Activated CD4-positive, alpha-beta T cell treated with anti-CD3 and anti-CD28 coated beads, Interleukin-2, amount 10 ng/mL, durations not matched to agents 24 days and 14 days (primary cell): ENCODE data around the gene FRMD8. TPM values are rescaled to one million over a fixed set of nuclear protein-coding genes. Genes with fewer than 3 reads are reported as not detected.

Experiments used
- DNase-seq: peaks from one replicate; pipeline ENCODE4 v3.0.0; 2022
- H3K27ac Mint-ChIP-seq: one replicate; pipeline ENCODE4 v1.8.0; 2022; ENCODE audit warnings: mild to moderate bottlenecking, mixed read lengths
- H3K27me3 Mint-ChIP-seq: one replicate; pipeline ENCODE4 v1.8.0; 2022; ENCODE audit warnings: mixed read lengths
- H3K36me3 Mint-ChIP-seq: one replicate; pipeline ENCODE4 v1.8.0; 2022; ENCODE audit warnings: low read depth, mild to moderate bottlenecking, mixed read lengths
- H3K4me1 Mint-ChIP-seq: one replicate; pipeline ENCODE4 v1.8.0; 2021; ENCODE audit warnings: mixed read lengths
- H3K4me3 Mint-ChIP-seq: one replicate; pipeline ENCODE4 v1.8.0; 2022; ENCODE audit warnings: mild to moderate bottlenecking, moderate library complexity, mixed read lengths
- H3K9me3 Mint-ChIP-seq: one replicate; pipeline ENCODE4 v1.8.0; 2021; ENCODE audit warnings: mixed read lengths
- intact Hi-C: fragments of 100-400 bp; cut with micrococcal nuclease; formaldehyde crosslinking; loops from one replicate; pipeline ENCODE4 v1.15.1; 2023
- total RNA-seq: library from RNA; stranded (reverse); gene quantifications from 2 replicates; pipeline ENCODE4 v1.2.3, GENCODE V29; 2022

FRMD8 gene
- total RNA-seq, 1 donor from 2014 or later, result 46.7 TPM

- H3K27ac Mint-ChIP-seq, result no peak overlapping the region
- no peak for DNase-seq
- no peaks in the 10 kb centered on the region for H3K9me3 Mint-ChIP-seq
- peaks cover 35% of the 10 kb centered on the region for H3K36me3 Mint-ChIP-seq
- no peaks in the 10 kb centered on the region for H3K27me3 Mint-ChIP-seq
- intact Hi-C loops, result no loop called here
- no peak overlapping the region for H3K4me3 Mint-ChIP-seq
- H3K4me1 Mint-ChIP-seq, result peaks cover 21% of the 10 kb centered on the region
These were observed 7.2 kb downstream of the FRMD8 start for GRCh38 chr11:65393513-65394079.

DNA sequence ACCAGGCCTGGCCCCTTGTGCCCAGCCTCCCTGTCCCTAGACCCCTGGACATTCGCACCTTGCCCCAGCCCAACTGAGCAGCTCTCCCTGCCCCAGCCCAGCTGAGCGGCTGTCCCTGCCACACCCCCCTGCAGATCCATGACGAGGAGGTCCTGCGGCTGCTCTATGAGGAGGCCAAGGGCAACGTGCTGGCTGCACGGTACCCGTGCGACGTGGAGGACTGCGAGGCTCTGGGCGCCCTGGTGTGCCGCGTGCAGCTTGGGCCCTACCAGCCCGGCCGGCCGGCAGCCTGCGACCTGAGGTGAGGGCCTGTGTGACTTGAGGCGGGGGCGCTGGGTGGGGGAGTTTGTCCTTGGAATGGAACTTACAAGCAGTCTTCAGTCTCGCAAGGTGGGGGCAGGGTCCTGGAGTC, 7.7 kb downstream of the FRMD8 start:
- no peak overlapping the region for H3K4me3 Mint-ChIP-seq
- H3K4me1 Mint-ChIP-seq, result peaks cover 16% of the 10 kb centered on the region
- peaks cover 32% of the 10 kb centered on the region for H3K36me3 Mint-ChIP-seq
- no peaks in the 10 kb centered on the region for H3K27me3 Mint-ChIP-seq
- no peaks in the 10 kb centered on the region for H3K9me3 Mint-ChIP-seq
- intact Hi-C loops, result no loop called here
- DNase-seq, result no peak
- H3K27ac Mint-ChIP-seq, result no peak overlapping the region

DNA sequence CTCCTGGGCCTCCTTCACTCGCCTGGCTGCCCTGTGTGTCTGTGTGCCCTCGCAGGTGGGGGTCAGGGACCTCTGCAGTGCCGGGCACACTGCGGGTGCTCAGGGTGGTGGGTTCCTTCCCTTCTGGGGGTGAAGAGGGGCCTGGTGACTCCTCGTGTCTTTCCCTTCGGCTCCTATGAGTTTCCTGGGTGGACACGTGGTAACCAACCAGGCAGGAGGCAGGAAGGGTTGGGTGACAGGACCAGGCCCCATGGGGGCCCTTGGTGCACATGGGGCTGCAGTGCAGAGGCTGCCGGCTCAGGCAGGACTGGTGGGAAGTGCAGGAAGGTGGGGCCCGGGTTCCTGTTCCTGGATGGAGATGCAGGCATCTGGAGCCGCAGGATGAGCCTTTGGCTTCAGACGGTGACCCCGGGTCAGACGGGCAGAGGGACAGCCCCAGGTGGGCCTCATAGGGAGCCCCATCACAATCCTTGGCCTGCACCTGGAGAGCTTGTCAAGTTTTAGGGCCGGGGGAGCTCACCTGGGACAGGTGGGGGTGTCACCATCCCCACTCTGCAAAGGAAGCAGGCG, 9.6 kb downstream of the FRMD8 start:
- Mint-ChIP-seq H3K27me3 (no peaks in the 10 kb centered on the region), H3K9me3 (no peaks in the 10 kb centered on the region), H3K4me3 (no peak overlapping the region), H3K4me1 (peaks cover 3% of the 10 kb centered on the region), H3K36me3 (peaks cover 40% of the 10 kb centered on the region), H3K27ac (no peak overlapping the region)
- DNase-seq, result no peak
- intact Hi-C loops, result no loop called here

DNA sequence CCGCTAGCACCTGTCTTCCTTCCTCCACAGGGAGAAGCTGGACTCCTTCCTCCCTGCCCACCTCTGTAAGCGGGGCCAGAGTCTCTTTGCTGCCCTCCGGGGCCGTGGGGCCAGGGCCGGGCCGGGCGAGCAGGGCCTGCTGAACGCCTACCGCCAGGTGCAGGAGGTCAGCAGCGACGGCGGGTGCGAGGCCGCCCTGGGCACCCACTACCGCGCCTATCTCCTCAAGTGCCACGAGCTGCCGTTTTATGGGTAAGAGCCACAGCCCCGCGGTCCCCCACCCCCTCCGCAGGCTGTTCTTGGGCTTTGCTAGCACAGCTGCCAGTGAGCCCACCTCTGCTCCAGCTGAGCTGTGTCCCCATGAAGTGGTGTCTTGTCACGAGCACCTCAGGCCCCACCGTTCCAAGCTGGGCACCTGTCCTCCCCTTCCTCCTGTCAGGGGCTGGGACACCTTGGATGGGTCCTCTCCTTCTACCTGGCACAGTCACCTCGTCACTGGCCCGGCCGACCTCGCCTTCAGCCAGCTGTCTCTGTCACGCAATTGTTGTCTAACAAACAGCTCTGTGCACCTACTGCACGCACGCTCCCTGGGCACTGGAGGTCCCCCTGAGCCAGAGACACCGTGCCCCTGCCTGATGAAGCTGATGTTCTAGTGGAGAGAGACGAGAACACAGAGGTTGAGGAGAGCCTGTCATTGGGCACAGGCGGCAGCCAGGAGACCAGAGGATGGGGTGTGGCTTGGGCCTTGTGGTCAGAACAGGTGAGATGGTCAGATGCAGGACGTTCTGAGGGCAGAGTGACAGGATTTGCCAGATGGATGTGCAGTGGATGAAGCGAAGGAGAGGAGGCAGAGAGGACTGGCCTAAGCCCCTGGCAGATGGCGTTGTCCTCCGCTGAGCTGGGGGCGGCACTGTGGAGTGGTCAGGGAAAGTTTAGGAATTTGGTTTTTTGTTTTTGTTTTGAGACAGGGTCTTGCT, 10.6 kb downstream of the FRMD8 start:
- Mint-ChIP-seq H3K4me1 (peaks cover 3% of the 10 kb centered on the region), H3K27me3 (no peaks in the 10 kb centered on the region), H3K9me3 (no peaks in the 10 kb centered on the region), H3K27ac (no peak overlapping the region), H3K4me3 (no peak overlapping the region), H3K36me3 (peaks cover 37% of the 10 kb centered on the region)
- no peak for DNase-seq
- intact Hi-C loops, result no loop called here

GRCh38 chr11:65398362-65398910, 12.0 kb downstream of the FRMD8 start:
- Mint-ChIP-seq H3K9me3 (no peaks in the 10 kb centered on the region), H3K4me1 (peaks cover 7% of the 10 kb centered on the region), H3K27ac (no peak overlapping the region), H3K36me3 (peaks cover 37% of the 10 kb centered on the region), H3K4me3 (no peak overlapping the region), H3K27me3 (no peaks in the 10 kb centered on the region)
- no peak for DNase-seq
- intact Hi-C loops, result no loop called here

- Mint-ChIP-seq H3K36me3 (peaks cover 38% of the 10 kb centered on the region), H3K9me3 (no peaks in the 10 kb centered on the region), H3K4me3 (no peak overlapping the region), H3K27me3 (no peaks in the 10 kb centered on the region), H3K27ac (no peak overlapping the region), H3K4me1 (peaks cover 9% of the 10 kb centered on the region)
- intact Hi-C loops, result no loop called here
- DNase-seq, result no peak
These were observed 12.8 kb downstream of the FRMD8 start for GRCh38 chr11:65399249-65399648.

DNA sequence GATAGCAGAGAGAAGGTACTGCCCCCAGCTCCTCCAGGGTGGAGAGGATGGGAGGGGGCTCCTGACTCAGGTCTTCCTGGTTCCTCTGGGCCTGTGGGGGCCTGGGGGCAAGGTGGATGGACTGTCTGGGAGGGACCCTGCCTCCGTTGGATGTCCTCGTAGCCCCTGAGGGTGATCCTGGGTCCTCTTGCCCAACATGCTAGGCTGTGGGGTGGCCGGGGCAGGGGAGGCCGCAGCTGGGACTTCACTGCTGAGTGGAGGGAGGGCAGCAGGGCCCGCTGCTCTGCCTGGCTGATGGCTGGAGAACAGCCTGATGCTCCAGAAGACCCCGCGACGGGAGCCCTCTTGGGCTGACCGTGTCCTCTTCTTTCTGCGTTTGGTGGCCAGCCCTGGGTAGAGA, 13.4 kb downstream of the FRMD8 start:
- Mint-ChIP-seq H3K36me3 (peaks cover 41% of the 10 kb centered on the region), H3K27ac (no peak overlapping the region), H3K27me3 (no peaks in the 10 kb centered on the region), H3K4me1 (peaks cover 11% of the 10 kb centered on the region), H3K4me3 (no peak overlapping the region), H3K9me3 (no peaks in the 10 kb centered on the region)
- DNase-seq, result no peak
- intact Hi-C loops, result no loop called here

DNA sequence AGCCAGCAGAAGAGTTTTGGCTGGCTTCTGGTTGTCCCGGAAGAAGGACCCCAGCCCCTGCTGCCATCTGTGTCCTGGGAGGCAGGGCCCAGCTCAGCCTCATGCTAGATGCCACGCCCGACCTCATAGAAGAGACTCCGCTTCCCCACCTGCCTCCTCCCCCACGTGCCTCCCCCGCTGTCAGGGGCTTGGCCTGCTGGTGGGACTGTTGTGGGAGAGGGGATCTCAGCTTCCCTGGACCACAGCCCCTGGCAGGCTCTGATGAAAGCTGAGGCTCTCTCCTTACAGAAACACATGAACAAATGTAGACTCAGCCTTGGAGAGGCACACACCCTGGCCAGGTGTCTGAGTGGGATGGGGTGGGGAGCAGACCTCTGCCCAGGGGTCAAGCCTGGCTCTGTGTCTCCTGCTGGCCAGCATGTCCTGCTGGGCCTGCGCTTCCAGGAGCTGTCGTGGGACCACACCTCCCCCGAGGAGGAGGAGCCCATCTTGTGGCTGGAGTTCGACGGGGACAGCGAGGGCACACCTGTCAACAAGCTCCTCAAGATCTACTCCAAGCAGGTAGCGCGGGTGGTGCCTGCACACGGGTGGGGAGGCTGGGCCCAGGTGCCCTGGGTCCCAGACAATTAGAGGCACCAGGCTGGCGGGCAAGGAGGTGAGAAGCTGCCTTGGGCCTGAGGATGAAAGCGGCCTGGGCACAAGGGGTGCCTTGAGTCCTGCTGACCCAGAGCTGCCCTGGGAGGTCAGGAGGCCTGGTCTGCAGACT, 14.1 kb downstream of the FRMD8 start:
- H3K9me3 Mint-ChIP-seq, result no peaks in the 10 kb centered on the region
- H3K27ac Mint-ChIP-seq, result no peak overlapping the region
- DNase-seq, result no peak
- H3K27me3 Mint-ChIP-seq, result no peaks in the 10 kb centered on the region
- intact Hi-C loops, result no loop called here
- no peak overlapping the region for H3K4me3 Mint-ChIP-seq
- H3K36me3 Mint-ChIP-seq, result peaks cover 45% of the 10 kb centered on the region
- H3K4me1 Mint-ChIP-seq, result peaks cover 11% of the 10 kb centered on the region

DNA sequence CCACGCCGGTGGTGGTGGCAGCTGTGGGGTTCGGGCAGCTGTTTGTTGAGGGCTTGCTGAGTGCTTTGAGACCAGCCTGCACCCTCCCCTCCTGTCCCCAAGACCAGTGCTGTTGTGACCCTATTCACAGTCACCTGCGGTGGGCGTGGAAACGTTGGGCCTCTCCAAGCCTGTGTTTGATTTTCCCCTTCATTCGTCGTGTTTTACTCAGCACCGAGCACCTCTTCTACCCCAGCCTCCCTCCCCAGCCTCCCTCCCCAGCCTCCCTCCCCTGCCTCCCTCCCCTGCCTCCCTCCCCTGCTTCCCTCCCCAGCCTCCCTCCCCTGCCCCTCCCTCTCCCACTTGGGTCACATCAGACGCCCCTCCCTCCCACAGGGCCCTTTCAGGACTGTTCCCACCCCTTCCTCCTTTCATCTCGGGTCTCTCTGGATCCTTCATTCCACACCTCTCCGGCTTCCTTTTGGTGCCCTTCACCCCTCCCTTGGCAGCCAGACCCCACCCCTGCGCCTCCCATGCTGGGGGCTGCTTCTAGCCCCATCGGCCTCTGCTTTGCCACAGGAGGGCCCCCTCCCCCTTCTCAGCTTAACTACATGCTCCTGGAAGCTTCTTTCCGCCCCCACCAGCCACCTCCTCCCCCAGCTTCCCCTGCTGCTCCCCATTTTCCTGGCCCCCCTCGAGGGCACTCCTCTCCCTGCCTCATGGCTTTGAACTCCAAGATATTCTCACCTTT, 14.8 kb downstream of the FRMD8 start:
- H3K36me3 Mint-ChIP-seq, result peaks cover 45% of the 10 kb centered on the region
- H3K4me1 Mint-ChIP-seq, result peaks cover 11% of the 10 kb centered on the region
- H3K27ac Mint-ChIP-seq, result no peak overlapping the region
- no peak for DNase-seq
- H3K27me3 Mint-ChIP-seq, result no peaks in the 10 kb centered on the region
- no peak overlapping the region for H3K4me3 Mint-ChIP-seq
- no peaks in the 10 kb centered on the region for H3K9me3 Mint-ChIP-seq
- intact Hi-C loops, result no loop called here

DNA sequence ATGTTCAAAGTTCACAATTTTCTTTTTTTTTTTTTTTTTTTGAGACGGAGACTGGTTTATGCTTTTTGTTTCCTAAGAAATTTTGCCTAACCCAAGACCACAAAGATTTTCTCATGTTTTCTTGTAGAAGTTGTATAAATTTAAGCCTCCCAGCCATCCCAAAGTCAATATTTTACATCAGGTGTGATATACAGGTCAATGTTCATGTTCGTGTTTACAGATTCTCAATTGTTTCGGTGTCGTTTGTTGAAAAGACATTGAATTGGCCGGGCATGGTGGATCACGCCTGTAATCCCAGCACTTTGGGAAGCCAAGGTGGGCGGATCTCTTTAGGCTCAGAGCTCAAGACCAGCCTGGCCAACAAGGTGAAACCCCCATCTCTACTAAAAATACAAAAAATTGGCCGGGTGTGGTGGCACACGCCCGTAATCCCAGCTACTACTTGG, 15.4 kb downstream of the FRMD8 start:
- no peak overlapping the region for H3K27ac Mint-ChIP-seq

GRCh38 chr11:65402790-65403189, 16.4 kb downstream of the FRMD8 start:
- intact Hi-C loops, result no loop called here
- H3K36me3 Mint-ChIP-seq, result peaks cover 46% of the 10 kb centered on the region
- H3K27me3 Mint-ChIP-seq, result no peaks in the 10 kb centered on the region

More for the DNA sequence above, 15.4 kb downstream of the FRMD8 start:
- peaks cover 47% of the 10 kb centered on the region for H3K36me3 Mint-ChIP-seq
- peaks cover 11% of the 10 kb centered on the region for H3K4me1 Mint-ChIP-seq
- H3K9me3 Mint-ChIP-seq, result no peaks in the 10 kb centered on the region
- intact Hi-C loops, result no loop called here
- DNase-seq, result no peak
- no peak overlapping the region for H3K4me3 Mint-ChIP-seq
- H3K27me3 Mint-ChIP-seq, result no peaks in the 10 kb centered on the region

DNA sequence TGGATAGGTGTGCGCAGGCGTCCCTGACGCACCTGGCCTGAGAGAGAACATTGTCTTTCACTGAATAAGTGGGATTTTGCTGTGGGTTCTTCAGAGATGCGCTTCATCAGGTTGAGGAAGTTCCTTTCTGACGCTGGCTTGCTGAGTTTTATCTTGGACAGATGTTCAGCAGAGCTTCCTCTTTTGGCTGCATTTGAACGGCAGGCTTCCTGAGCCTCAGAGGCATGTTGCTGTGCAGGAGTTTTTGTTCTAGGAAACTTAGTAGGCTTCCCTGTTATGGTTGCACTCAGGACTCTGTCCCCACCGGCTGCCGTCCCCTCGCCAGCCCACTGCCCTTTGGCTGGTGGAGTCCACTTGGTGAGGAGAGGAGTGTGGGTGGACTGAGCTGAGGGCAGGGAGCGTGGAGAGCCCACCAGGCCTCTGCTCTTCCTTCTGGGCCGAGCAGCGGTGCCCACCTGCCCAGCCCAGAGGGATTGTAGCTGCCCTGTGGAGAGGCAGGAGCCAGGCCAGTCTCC, 17.2 kb downstream of the FRMD8 start:
- H3K4me3 Mint-ChIP-seq, result no peak overlapping the region
- no peaks in the 10 kb centered on the region for H3K9me3 Mint-ChIP-seq
- no peak overlapping the region for H3K27ac Mint-ChIP-seq
- DNase-seq, result no peak
- intact Hi-C loops, result no loop called here
- peaks cover 43% of the 10 kb centered on the region for H3K36me3 Mint-ChIP-seq
- H3K27me3 Mint-ChIP-seq, result no peaks in the 10 kb centered on the region
- H3K4me1 Mint-ChIP-seq, result peaks cover 8% of the 10 kb centered on the region

More at GRCh38 chr11:65402790-65403189, 16.4 kb downstream of the FRMD8 start:
- no peak overlapping the region for H3K4me3 Mint-ChIP-seq
- no peak for DNase-seq
- H3K9me3 Mint-ChIP-seq, result no peaks in the 10 kb centered on the region
- H3K27ac Mint-ChIP-seq, result no peak overlapping the region
- peaks cover 8% of the 10 kb centered on the region for H3K4me1 Mint-ChIP-seq

GRCh38 chr11:65404210-65404609, 17.8 kb downstream of the FRMD8 start:
- peaks cover 8% of the 10 kb centered on the region for H3K4me1 Mint-ChIP-seq
- no peaks in the 10 kb centered on the region for H3K27me3 Mint-ChIP-seq
- H3K4me3 Mint-ChIP-seq, result no peak overlapping the region
- H3K9me3 Mint-ChIP-seq, result no peaks in the 10 kb centered on the region
- intact Hi-C loops, result no loop called here
- H3K27ac Mint-ChIP-seq, result no peak overlapping the region
- peaks cover 44% of the 10 kb centered on the region for H3K36me3 Mint-ChIP-seq
- DNase-seq, result no peak
